ENCODE data around the gene DYRK2. TPM values are rescaled to one million over a fixed set of nuclear protein-coding genes. Genes with fewer than 3 reads are reported as not detected.

DYRK2 gene
- total and polyA plus RNA-seq, 2 donors (not counting 3 experiments of a cell fraction or from before 2014, with no cell fraction given) = 4.5 to 11.0 TPM

GRCh38 chr12:67632005-67632404 lies 16.5 kb upstream of the DYRK2 start:
- no peaks in the 10 kb centered on the region for H3K9me3 ChIP-seq (replicated peaks; ENCODE audit: control insufficient read depth, insufficient read depth, low read length)
- BruUV-seq (replicated peaks) = no TSS peak
- peaks cover 2% of the 10 kb centered on the region for H3K4me1 ChIP-seq (ENCODE audit: control insufficient read depth, extremely low read depth, insufficient read depth, low read length)
- ChIA-PET CTCF (interaction anchor here (0.8 to 1.0 kb wide), 2 partner anchors 276 to 311 kb away, joined by 3 read pairs; no protein-coding TSS in a partner anchor), POLR2A (no interaction called here)
- H3K9me1 ChIP-seq (replicated peaks; ENCODE audit: control insufficient read depth, extremely low read depth, insufficient read depth, low read length) = no peaks in the 10 kb centered on the region
- H3K27me3 ChIP-seq (ENCODE audit: control insufficient read depth in 2 of 2, insufficient read depth in 2 of 2, low read length in 2 of 2) = peaks cover 4 to 7% of the 10 kb centered on the region in 2 experiments
- no peak overlapping the region for H2AFZ ChIP-seq (ENCODE audit: low read depth, low read length)
- no peak for DNase-seq (ENCODE audit: low read depth, low spot score)
- H3K27ac ChIP-seq (ENCODE audit: insufficient read depth, low read depth, low read length) = no peak overlapping the region
- H3K4me3 ChIP-seq (replicated peaks in 1 of 3; ENCODE audit: insufficient read depth in 1 of 3, low read depth in 1 of 3, low read length in 3 of 3) = no peak overlapping the region
- no peak for FAIRE-seq
- H3K9ac ChIP-seq (replicated peaks; ENCODE audit: extremely low read depth, insufficient read depth, low read length) = no peak overlapping the region
- intact Hi-C loops (cut with micrococcal nuclease) (no loop called here), dilution Hi-C loops (cut with MboI; ENCODE audit: extremely low pct_ligation_motif_present, low sequenced_read_pairs) (no loop called here)
- no peaks in the 10 kb centered on the region for H4K20me1 ChIP-seq (replicated peaks; ENCODE audit: control insufficient read depth, extremely low read depth, insufficient read depth, low read length)
- no peaks in the 10 kb centered on the region for H3K79me2 ChIP-seq (ENCODE audit: control insufficient read depth, insufficient read depth, low read length)
- no peak overlapping the region for H3K4me2 ChIP-seq (ENCODE audit: insufficient read depth, low read length)
- H3K36me3 ChIP-seq (ENCODE audit: control insufficient read depth in 2 of 2, extremely low read depth in 1 of 2, insufficient read depth in 2 of 2, low read length in 2 of 2) = no peaks in the 10 kb centered on the region
- TF ChIP-seq POLR2AphosphoS5 (IDR thresholded peaks at IDR 0.05; ENCODE audit: insufficient read depth, low read depth, low read length) = no peak
- no peak for TF ChIP-seq MYC (IDR thresholded peaks at IDR 0.05; ENCODE audit: low read depth, low read length)
- no peak for TF ChIP-seq JUN (IDR thresholded peaks at IDR 0.05; ENCODE audit: borderline replicate concordance, insufficient read depth, insufficient read length, low read depth)
- TF ChIP-seq GATA2 (IDR thresholded peaks at IDR 0.05; ENCODE audit: insufficient read depth, insufficient read length, low read depth, low read length) = no peak
- TF ChIP-seq CTCF (IDR thresholded peaks at IDR 0.05; ENCODE audit: extremely low read depth in 1 of 2, insufficient read depth in 1 of 2, low read depth in 1 of 2, low read length in 2 of 2) = no peak
- no peak for TF ChIP-seq EZH2 (IDR thresholded peaks at IDR 0.05; ENCODE audit: borderline replicate concordance, low read depth, low read length, severe bottlenecking)
- TF ChIP-seq POLR2A (IDR thresholded peaks at IDR 0.05; ENCODE audit: low read depth, low read length) = no peak
- no peak for TF ChIP-seq MAX (IDR thresholded peaks at IDR 0.05; ENCODE audit: insufficient read depth, insufficient read length)
- no peak for TF ChIP-seq FOS (IDR thresholded peaks at IDR 0.05; ENCODE audit: borderline replicate concordance, insufficient read depth, low read length)
